NCI-H146 treated with DMSO at 0.1 percent for 48 hours (cell line): ENCODE measurements around the gene CEBPE.

ENCODE experiments used
- DNase-seq: peaks from one replicate; lab custom pipeline; 2025; ENCODE audit not compliant: unreplicated experiment; lab: John Stamatoyannopoulos, UW

The CEBPE gene

DNA sequence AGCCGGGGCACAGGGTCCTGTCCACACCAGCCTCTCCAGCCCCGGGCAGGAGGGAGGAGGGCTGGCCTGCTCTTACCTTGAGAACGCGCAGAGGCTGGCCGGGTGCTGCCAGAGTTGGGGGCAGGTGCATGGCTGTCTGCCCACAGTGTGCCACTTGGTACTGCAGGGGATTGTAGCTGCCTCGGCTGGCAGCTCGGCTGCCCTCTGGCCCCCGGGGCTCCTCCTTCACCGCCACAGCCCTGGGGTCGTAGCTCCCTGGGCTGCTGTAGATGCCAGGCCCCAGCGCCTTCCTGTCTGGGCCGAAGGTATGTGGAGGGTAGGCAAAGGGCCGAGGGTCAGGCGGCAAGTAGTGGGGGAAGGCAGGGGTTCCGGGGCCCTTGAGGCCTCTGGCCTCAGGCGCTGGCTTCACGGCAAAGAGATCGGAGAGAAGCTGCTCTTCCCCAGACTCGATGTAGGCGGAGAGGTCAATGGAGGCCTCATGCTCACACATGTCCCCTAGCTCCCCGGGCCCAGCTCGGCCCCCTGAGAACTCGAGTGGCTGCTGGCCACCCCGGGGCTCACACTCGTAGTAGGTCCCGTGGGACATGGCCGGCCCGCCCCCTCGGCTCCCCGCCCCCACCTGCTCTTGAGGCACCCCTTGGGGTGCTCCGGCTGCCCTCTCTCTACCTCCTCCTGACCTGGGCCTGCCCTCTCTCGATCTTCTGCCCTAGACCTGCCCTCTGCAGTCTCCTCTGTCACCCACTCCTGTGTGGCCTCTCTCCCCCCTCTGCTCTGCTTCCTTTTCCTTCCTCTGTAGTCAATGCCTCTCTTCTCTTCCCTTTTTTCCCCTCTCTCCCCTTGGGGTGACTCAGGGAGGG lies at the start of gene CEBPE:
TSS of gene CEBPE (minus strand) at position 750 of the 857 bp plus-strand sequence. CDS start at position 586, 164 bp downstream.
- no peak for DNase-seq

DNA sequence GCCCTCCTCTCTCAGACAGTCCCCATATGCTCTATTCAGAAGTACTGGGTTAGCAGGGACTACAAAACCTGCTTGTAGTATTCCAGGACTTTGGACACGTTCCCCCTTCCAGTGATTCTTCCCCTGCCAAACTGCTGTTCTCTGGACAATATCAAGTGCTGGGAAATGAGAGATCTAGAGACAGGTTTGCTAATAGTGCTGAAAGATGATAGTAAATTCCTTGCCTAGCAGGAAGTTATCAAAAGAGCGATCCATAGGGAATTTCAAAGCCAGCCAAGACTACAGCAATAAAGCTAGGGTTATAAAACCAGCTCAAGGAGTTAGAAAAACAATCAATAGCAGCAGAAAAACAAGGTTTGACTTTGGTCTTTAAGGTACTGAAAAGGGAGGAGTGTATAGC lies 49.2 kb upstream of the CEBPE start:
- DNase-seq, result no peak

DNA sequence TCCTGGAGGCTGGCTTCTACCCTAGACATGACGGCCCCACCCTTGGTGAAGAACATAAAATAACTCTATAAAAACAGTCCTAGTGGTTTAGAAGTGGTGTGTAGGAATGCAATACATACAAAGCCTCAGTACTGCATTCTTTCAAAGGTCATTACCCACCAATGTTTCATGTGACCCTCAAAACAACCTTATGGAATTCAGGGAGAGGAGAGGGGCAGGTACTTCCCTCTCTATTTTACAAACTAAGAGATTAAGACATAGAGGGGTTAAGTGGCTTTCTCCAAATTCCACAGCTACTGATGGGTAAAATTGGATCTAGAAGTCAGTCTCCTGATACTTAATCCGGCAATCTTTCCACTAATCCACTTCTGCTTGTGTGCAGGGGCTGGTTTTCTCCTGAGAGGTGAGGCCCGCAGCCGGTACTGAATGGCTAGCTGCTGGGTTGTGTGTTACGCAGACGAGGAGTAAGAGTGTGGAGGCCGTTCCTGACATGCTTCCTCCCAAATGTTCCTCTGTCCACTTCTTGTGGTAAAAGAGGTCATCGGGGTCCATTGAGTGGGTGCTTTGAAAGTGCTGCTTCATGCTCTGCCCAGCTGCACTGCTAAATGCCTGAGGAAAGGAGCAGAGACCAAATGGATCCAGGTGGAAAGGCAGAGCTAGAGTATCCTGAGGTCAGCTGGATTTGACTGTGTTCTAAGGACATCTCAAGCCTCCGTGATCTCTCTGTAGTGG lies 48.2 kb upstream of the CEBPE start:
- DNase-seq, result no peak

DNA sequence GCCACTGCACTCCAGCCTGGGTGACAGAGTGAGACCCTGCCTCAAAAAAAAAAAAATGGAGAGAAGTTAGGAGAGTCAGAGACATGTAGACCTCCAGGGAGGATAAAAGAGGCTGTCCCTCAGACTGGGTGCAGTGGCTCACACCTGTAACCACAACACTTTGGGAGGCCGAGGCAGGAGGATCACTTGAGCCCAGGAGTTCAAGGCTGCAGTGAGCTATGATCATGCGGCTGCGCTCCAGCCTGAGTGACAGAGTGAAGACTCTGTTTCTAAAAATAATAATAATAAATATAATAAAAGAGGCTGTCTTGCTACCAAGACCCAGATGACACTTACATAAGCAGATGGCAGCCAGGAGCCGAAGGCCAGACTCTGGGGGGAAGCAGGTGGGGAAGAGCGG lies 45.9 kb upstream of the CEBPE start:
- DNase-seq, result no peak

DNA sequence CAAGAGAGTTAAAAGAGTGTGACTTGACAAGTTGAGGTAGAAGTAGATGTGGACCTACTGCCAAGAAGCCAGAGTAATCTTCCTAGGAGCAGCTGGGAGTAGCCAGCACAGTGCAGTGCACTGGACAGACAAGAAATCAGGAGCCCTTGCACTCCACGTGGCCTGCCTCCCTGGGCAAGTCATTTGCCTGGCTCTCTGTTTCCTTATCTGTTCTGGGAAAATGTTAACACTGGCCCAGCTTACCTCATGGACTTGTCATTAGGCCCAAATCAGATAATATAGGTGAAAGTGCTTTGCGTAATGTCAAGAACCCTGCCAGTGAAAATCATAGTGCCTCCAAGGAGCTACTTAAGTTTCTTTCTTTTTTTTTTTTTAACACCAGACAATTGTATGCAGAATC lies 45.2 kb upstream of the CEBPE start:
- no peak for DNase-seq

DNA sequence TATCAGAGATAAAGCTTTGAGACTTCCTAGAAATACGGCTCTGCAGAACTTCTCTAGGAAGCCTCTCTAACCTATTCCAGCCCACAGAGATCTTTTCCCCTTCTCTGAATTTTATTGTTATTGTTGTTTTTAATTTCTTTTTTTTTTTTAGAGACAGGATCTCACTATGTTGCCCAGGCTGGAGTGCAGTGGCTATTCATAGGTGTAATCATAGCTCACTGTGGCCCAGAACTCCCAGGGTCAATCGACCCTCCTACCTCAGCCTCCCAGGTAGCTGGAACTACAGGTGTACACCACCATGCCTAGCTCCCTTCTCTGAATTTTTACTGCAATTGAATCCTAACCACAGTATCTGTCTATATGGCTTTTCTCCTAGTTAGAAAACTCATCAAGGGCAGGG lies 44.8 kb upstream of the CEBPE start:
- no peak for DNase-seq

DNA sequence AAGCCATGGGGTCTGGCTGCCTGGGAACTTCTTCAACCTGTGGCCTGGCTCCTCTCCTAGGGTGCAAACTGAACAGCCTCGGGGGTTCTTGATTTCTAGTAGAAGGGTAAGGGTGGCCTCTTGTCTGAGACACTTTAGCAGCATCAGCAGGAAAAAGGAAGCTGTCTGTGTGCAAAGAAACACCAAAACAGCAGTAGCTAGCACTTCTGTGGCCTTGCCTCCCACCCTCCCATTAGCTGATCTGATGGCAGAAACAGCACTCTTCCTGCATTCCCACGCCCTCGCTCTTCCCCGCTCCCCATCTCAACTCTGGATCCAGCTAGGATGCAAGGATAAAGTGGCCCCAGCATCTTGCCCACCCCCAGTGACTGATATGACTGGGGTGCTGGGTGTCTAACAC lies 43.7 kb upstream of the CEBPE start:
- no peak for DNase-seq

DNA sequence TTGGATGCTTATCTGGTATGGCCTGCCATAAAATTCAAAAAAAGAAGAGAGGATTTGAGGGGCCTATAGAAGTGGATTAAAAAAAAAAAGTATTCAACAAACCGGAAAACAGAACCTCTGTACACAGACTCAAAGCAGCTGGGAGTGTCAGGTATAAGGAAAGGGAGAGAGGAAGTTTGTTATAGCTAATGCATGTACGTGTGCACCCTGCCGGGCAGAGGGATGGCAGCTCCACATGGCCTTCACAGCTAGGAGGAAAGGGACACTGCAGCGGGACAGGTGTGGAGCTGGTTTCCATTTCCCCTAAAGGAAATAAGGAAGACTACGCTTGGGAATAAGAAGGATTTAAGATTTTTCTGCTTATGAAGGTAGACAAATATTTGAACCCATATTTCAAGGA lies 43.0 kb upstream of the CEBPE start:
- no peak for DNase-seq

DNA sequence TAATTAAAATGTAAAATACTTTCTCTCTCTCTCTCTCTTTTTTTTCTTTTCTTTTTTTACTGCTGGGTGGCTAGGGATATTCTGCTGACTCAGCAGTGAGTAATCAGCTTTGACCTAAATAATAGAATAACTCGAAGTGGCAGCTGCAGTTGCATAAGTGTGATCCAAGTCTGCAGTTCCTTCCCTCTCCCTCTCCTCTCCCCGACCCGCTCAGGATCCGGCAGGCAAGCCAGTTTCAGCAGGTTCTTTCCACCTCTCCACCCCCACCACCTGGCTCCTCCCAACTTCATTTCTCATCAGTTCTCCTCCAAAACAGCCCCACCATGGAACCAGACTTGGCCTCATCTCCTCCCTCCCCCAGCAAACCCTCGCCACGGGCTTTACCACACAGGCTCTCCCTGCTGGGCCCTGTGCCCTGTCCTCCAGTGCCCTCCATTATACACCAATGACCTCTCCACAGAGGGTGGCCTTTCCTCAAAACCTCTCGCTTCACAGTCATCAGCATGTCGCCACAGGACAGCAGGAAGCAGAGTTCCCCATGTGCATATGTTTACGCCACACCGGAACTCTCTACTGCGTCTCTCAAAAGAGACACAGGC lies 42.0 kb upstream of the CEBPE start:
- DNase-seq, result no peak

DNA sequence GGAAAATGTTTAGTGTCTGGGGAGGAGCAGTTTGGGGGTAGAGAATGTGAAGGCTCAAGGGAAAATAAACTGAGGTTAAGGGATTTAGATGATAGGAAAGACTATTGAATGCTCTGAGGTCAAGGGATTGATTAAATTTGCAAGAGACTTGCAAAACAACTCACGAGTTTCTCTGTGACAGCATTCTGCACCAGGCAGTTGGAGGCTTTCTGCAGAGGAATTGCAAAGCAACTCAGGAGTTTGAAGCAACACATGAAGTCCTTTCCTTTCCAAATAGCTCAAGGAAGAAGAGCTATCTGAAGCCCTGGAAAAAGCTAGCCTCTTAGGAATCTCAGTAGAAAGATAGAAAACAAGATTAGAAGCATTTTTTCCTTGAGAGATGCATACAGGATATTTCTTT lies 40.5 kb upstream of the CEBPE start:
- DNase-seq, result no peak

DNA sequence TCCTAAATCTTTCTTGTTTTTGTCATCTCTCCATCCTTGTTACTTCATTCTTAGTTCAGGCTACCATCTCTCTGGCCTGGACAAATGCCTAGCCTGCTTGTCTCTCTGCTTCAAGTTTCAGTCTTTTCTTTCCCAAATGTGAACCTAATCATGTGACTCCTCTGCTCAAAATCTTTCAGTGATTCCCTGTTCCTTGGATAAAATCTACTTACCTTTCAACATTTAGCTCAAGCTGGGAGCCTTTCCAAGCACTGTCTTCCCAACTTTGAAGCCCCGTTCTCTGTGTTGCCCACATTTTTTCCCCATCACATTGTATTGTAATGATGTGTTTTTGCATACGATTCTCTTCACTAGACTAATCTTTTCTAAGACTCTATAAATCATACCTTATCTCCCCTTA lies 39.7 kb upstream of the CEBPE start:
- no peak for DNase-seq

DNA sequence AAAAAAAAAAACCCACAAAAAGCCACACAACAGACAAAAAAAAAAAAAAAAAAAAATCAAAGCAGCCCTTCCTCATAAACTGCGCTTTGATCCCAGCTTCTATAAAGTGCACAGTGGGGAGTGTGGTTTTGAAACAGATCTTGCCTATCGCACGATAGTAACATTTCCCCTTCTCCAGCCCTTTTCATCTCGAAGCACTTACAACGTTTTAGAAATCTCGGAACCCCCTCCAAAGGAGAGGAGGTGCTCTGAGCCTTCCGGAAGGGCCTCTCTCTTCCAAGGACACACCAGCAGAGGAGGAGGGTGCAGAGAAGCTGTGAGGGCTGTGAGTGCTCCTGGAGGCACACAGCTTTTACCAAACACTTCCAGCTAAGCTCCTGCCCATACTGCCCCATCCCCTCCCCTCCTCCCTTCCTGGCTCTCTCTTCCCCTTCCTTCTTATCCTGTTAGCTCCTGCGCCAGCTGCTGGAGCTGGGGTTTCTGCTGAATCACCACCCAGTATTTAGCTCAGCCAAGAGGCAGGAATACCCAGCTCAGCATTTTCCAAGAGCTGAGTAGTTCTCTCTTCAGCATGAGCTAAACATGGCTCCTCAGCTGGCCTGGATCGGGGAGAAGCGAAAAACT lies 36.0 kb upstream of the CEBPE start:
- DNase-seq, result no peak

DNA sequence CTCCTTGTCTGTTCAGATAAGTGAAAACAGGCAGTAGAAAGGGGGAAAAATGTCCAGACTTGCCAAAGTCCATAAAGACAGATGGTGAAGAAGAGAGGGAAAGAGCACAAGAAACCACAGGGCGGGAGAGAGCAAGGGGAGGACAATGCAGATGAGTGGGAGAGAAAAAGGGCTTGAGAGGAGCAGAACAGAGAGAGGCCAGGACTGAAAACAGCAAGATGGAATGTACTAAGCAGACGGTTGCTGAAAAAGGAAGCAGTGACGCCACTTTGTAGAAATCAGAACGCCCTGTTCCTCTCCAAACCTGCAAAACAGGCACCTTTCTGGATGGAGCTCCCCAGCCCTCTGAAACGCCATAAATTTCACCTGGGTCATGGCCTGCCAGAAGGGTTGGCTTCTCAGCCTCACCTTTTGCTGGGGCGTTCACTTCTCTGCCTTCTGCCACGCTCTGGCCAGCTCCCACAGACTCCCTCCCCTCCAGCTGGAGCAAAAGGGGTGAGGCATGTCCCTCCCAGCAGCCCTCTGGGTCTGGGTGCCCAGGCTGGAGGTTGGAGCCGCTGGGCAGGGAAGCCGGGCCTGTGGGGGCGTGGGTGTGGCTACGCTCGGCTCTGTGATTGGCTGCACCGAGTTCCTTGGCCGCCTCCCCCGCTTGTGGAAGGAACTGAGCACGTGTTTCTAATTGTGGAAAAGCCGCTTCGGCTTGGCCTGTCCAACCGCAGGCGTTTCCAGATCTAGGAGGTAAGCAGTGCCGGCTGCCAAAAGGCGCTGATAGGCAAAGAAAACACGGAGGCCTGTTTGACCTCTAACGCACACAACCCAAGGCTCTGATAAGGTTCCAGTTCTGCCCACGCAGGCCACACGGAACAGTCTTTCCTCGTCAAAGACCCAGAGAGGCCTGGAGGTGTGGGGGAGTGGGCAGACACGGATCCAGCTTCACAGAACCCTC lies 35.1 kb upstream of the CEBPE start:
- DNase-seq, result no peak

DNA sequence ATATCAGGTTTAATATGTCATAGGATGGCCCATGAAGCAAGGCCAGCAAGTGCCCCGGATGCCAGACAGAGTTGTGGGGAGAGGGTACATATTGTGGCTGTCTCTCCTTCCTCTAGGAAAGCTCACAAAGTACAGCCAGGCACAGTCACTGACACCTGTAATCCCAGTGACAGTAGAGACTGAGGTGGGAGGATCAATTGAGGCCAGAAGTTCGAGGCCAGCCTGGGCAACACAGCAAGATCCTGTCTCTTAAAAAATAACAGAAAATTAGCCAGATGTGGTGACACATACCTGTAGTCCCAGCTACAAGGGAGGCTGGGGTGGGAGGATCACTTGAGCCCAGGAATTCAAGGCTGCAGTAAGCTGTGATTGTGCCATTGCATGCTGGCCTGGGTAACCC lies 32.3 kb upstream of the CEBPE start:
- DNase-seq, result no peak

DNA sequence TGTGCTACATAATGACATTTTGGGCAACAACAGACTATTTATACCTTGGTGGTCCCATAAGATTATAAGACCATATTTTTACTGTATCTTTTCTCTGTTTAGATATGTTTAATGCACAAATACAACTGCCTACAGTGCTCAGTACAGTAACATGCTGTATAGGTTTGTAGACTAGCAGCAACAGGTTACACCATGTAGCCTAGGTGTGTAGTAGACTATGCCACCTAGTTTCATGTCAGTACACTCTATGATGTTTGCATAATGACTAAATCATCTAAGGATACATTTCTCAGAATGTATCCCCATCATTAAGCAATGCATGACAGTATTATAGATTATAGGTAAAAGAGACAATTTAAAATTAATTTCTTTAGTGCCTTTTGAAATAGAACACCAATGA lies 30.7 kb upstream of the CEBPE start:
- no peak for DNase-seq

DNA sequence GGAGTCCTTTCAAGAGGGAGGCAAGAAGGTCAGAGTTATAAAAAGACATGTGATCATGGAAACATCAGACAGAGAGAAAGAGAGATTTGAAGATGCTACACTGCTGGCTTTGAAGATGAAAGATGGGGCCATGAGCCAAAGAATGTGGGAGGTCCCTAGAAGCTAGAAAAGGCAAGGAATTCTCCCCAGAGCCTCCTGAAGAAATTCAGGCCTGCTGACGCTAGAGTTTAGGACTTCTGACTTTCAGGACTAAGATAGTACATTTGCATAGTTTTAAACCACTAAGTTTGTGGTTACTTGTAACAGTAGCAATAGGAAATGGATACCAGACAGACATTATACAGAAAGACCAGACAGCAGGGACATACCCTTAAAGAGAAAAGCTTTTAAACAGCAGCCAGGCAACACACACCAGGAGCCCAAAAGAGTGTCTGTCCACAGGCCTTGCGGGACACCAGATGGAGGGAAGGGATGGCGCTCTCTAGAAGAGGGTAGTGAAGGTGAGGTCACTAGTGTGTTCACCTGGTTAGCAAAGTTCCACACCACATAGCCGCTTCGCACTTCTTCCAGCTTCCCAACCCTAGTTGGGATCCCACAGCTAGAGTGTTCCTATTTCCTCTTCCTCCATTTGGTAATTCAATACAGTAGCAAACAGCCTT lies 29.7 kb upstream of the CEBPE start:
- DNase-seq, result no peak

DNA sequence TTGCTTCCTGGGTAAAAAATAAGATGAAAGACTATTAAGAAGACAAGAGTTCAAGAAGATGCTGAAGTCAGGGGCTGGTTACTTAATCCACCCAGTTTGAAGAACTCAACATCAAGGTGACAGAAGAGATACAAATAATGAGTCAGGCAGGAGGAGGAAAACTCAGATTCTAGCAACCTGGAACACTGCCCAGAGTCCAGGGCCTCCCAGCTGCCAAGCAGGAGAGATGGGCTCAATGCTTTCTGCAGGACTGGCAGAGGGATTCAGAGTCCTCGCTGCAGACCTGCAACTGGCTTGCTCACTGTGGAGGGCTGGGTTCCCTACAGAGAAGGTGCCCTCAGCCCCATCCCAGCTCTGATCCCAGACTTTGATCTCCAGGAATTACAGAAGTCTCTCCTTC lies 28.6 kb upstream of the CEBPE start:
- no peak for DNase-seq

DNA sequence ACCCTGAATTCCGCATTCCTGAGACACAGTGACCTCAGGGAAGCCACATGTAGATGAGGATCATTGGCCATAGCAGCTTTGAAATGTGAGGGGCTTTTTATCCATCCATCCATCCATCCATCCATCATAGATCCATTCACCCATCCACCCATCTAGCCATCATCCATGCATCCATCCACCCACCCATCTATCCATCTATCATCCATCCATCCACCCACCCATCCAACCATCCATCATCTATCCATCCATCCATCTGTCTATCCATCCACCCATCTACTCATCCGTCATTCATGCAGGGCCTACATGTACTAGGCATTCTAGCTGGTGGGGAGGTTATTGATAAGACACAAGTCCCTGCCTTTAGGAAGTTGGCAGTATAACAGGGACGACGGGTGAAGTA lies 27.9 kb upstream of the CEBPE start:
- no peak for DNase-seq

DNA sequence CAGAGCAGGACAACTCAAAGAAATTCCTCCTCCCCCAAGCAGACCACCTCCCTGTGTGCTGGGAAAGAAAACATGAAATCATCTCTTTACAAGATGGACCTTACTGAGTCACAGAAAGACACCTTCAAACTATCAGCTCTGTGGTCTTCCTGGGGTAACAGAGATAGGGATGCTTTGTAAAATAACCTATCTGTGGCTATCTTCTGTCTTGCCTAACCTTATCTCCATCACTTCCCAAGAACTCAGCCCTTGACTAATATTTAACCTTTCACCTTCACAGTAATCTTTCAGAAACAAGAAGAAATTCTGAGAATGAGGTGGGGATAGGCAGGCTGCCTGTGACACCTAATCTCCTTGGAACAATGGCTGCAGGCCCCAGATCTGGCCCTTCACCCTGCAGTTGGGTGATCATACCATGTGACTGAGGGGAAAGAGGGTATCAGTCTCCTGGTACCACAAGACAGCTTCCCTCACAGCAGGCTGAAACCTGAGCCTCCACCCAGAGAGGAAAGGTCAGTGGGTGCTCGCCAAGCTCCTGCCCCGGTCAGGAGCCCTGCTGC lies 27.4 kb upstream of the CEBPE start:
- no peak for DNase-seq
